WTC11 (cell line): ENCODE measurements around the gene GABRG3. TPM values are rescaled to one million over a fixed set of nuclear protein-coding genes. Genes with fewer than 3 reads are reported as not detected.

ENCODE experiments used
- ATAC-seq: fragments of 200-7000 bp; cut with Tn5 transposase; 2 replicates; pipeline ENCODE4 v1.10.0; 2021; ENCODE audit warnings: mild to moderate bottlenecking, moderate library complexity
- CTCF ChIA-PET: fragments of 300-600 bp; sonication (Branson Sonifier 250); formaldehyde crosslinking; loops from one replicate; lab custom pipeline; 2021; ENCODE audit warnings: antibody characterized with exemption; lab: Charles Lee
- POLR2A ChIA-PET: fragments of 350-600 bp; sonication (Branson Sonifier 250); formaldehyde crosslinking; loops from one replicate; lab custom pipeline; 2021; ENCODE audit warnings: antibody characterized with exemption; lab: Charles Lee
- DNase-seq: peaks from one replicate; pipeline ENCODE4 v3.0.0; 2021; ENCODE audit warnings: low spot score
- H3K27ac Mint-ChIP-seq: 2 replicates; pipeline ENCODE4 v1.8.0; 2021; ENCODE audit warnings: mixed read lengths
- H3K27me3 Mint-ChIP-seq: 2 replicates; pipeline ENCODE4 v1.8.0; 2021; ENCODE audit warnings: low read depth, mild to moderate bottlenecking, moderate library complexity, mixed read lengths
- H3K36me3 Mint-ChIP-seq: 2 replicates; pipeline ENCODE4 v1.8.0; 2021; ENCODE audit warnings: mixed read lengths
- H3K4me1 Mint-ChIP-seq: 2 replicates; pipeline ENCODE4 v1.8.0; 2022; ENCODE audit warnings: mixed read lengths
- H3K4me3 Mint-ChIP-seq: 2 replicates; pipeline ENCODE4 v1.8.0; 2021; ENCODE audit warnings: mild to moderate bottlenecking, moderate library complexity, mixed read lengths
- H3K9me3 Mint-ChIP-seq: 2 replicates; pipeline ENCODE4 v1.8.0; 2021; ENCODE audit warnings: mixed read lengths
- ARID4B ChIP-seq: sonication (generic); formaldehyde crosslinking; IDR thresholded peaks from 2 replicates; pipeline ENCODE4 v1.8.0; 2023; ENCODE audit warnings: missing genetic modification reagents, mild to moderate bottlenecking, borderline replicate concordance
- CREB1 ChIP-seq: sonication (generic); formaldehyde crosslinking; IDR thresholded peaks from 2 replicates; pipeline ENCODE4 v1.8.0; 2023; ENCODE audit warnings: mild to moderate bottlenecking, missing genetic modification reagents
- ELF4 ChIP-seq: sonication (generic); formaldehyde crosslinking; IDR thresholded peaks from 2 replicates; pipeline ENCODE4 v1.8.1; 2022; ENCODE audit warnings: low read depth, mild to moderate bottlenecking, moderate library complexity, missing genetic modification reagents
- EMX1 ChIP-seq: fragments of 250-450 bp; sonication (Bioruptor Pico); IDR thresholded peaks from 2 replicates; pipeline ENCODE4 v1.8.0; 2021; ENCODE audit warnings: mild to moderate bottlenecking
- ERG ChIP-seq: fragments of 250-450 bp; sonication (Bioruptor Pico); IDR thresholded peaks from 2 replicates; pipeline ENCODE4 v1.8.0; 2021; ENCODE audit warnings: mild to moderate bottlenecking
- IRF2 ChIP-seq: sonication (generic); formaldehyde crosslinking; IDR thresholded peaks from 2 replicates; pipeline ENCODE4 v1.8.0; 2022; ENCODE audit warnings: low read depth, missing genetic modification reagents, borderline replicate concordance
- KAT7 ChIP-seq: sonication (generic); formaldehyde crosslinking; IDR thresholded peaks from 2 replicates; pipeline ENCODE4 v1.8.1; 2023; ENCODE audit warnings: missing genetic modification reagents, mild to moderate bottlenecking, borderline replicate concordance
- MLX ChIP-seq: sonication (generic); formaldehyde crosslinking; IDR thresholded peaks from 2 replicates; pipeline ENCODE4 v1.8.1; 2023; ENCODE audit warnings: mild to moderate bottlenecking, missing genetic modification reagents, moderate library complexity
- PRRX2 ChIP-seq: fragments of 250-450 bp; sonication (Bioruptor Pico); IDR thresholded peaks from 2 replicates; pipeline ENCODE4 v1.8.0; 2021; ENCODE audit warnings: mild to moderate bottlenecking
- RORB ChIP-seq: fragments of 250-450 bp; sonication (Bioruptor Pico); IDR thresholded peaks from 2 replicates; pipeline ENCODE4 v1.9.0; 2021; ENCODE audit warnings: mild to moderate bottlenecking
- SMAD3 ChIP-seq: sonication (generic); formaldehyde crosslinking; IDR thresholded peaks from 2 replicates; pipeline ENCODE4 v1.8.0; 2022; ENCODE audit warnings: missing genetic modification reagents, mild to moderate bottlenecking, borderline replicate concordance
- ZNF219 ChIP-seq: sonication (generic); formaldehyde crosslinking; IDR thresholded peaks from 2 replicates; pipeline ENCODE4 v1.8.0; 2023; ENCODE audit warnings: missing genetic modification reagents, mild to moderate bottlenecking, borderline replicate concordance
- ZNF416 ChIP-seq: fragments of 250-450 bp; sonication (Bioruptor Pico); IDR thresholded peaks from 2 replicates; pipeline ENCODE4 v1.9.0; 2021; ENCODE audit warnings: mild to moderate bottlenecking, inconsistent platforms
- ZNF423 ChIP-seq: fragments of 250-450 bp; sonication (Bioruptor Pico); IDR thresholded peaks from 2 replicates; pipeline ENCODE4 v2.1.2; 2022; ENCODE audit warnings: mild to moderate bottlenecking, moderate library complexity
- total RNA-seq: library from RNA; stranded (reverse); gene quantifications from 3 replicates; pipeline ENCODE4 v1.2.3, GENCODE V29; 2021
- TF ChIP-seq, protein P1 (sequence below): sonication (generic); formaldehyde crosslinking; IDR thresholded peaks from 2 replicates; pipeline ENCODE4 v1.8.1; 2023; ENCODE audit warnings: mild to moderate bottlenecking, missing genetic modification reagents
- TF ChIP-seq, protein P2 (sequence below): sonication (generic); formaldehyde crosslinking; IDR thresholded peaks from 2 replicates; pipeline ENCODE4 v1.8.0; 2022; ENCODE audit warnings: mild to moderate bottlenecking, missing genetic modification reagents
- TF ChIP-seq, protein P3 (sequence below): sonication (generic); formaldehyde crosslinking; IDR thresholded peaks from 2 replicates; pipeline ENCODE4 v1.8.1; 2022; ENCODE audit warnings: low read depth, mild to moderate bottlenecking, moderate library complexity, missing genetic modification reagents, borderline replicate concordance
- TF ChIP-seq, protein P4 (sequence below): sonication (generic); formaldehyde crosslinking; IDR thresholded peaks from 2 replicates; pipeline ENCODE4 v1.8.1; 2023; ENCODE audit warnings: mild to moderate bottlenecking, missing genetic modification reagents, moderate library complexity
- TF ChIP-seq, protein P5 (sequence below): fragments of 250-450 bp; sonication (Bioruptor Pico); IDR thresholded peaks from 2 replicates; pipeline ENCODE4 v2.1.2; 2022; ENCODE audit warnings: mild to moderate bottlenecking, moderate library complexity

Gene GABRG3
- total RNA-seq, 1 experiment from 2014 or later, result 0.72 TPM

DNA sequence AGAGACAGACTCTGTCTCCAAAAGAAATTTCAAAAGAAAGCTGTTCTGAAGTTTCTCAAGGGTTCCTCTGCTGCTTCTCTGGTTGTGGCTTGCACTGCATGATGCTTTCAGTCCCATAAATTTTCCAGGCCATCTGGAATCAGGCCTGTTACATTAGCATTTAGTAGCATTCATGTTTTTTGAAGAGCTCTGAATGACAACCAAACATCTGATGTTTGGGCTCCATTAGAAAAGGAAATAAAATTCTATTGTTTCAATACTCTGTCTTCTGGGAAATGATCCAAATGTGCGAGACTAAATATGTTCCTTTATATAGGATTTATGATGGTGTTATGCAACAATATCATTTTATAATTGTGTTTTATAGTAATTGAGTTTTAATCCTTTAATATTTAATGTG, 455.8 kb downstream of the GABRG3 start (continued):
- TF ChIP-seq, protein P1, sequence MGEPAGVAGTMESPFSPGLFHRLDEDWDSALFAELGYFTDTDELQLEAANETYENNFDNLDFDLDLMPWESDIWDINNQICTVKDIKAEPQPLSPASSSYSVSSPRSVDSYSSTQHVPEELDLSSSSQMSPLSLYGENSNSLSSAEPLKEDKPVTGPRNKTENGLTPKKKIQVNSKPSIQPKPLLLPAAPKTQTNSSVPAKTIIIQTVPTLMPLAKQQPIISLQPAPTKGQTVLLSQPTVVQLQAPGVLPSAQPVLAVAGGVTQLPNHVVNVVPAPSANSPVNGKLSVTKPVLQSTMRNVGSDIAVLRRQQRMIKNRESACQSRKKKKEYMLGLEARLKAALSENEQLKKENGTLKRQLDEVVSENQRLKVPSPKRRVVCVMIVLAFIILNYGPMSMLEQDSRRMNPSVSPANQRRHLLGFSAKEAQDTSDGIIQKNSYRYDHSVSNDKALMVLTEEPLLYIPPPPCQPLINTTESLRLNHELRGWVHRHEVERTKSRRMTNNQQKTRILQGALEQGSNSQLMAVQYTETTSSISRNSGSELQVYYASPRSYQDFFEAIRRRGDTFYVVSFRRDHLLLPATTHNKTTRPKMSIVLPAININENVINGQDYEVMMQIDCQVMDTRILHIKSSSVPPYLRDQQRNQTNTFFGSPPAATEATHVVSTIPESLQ (CRISPR knock-in tag), result no peak

GRCh38 chr15:27427276-27427675, 456.3 kb downstream of the GABRG3 start:
- no peaks in the 10 kb centered on the region for H3K4me1 Mint-ChIP-seq
- TF ChIP-seq, protein P2, sequence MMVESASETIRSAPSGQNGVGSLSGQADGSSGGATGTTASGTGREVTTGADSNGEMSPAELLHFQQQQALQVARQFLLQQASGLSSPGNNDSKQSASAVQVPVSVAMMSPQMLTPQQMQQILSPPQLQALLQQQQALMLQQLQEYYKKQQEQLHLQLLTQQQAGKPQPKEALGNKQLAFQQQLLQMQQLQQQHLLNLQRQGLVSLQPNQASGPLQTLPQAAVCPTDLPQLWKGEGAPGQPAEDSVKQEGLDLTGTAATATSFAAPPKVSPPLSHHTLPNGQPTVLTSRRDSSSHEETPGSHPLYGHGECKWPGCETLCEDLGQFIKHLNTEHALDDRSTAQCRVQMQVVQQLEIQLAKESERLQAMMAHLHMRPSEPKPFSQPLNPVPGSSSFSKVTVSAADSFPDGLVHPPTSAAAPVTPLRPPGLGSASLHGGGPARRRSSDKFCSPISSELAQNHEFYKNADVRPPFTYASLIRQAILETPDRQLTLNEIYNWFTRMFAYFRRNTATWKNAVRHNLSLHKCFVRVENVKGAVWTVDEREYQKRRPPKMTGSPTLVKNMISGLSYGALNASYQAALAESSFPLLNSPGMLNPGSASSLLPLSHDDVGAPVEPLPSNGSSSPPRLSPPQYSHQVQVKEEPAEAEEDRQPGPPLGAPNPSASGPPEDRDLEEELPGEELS (CRISPR knock-in tag), result no peak
- TF ChIP-seq ZNF416, result no peak
- TF ChIP-seq RORB (CRISPR knock-in tag), result no peak
- TF ChIP-seq ARID4B (CRISPR knock-in tag), result no peak
- TF ChIP-seq ZNF219 (CRISPR knock-in tag), result no peak
- no peak for TF ChIP-seq MLX (CRISPR knock-in tag)
- TF ChIP-seq EMX1 (CRISPR knock-in tag), result no peak
- TF ChIP-seq CREB1 (CRISPR knock-in tag), result no peak
- no peak for TF ChIP-seq ZNF423
- TF ChIP-seq ELF4, result no peak
- TF ChIP-seq, protein P3, sequence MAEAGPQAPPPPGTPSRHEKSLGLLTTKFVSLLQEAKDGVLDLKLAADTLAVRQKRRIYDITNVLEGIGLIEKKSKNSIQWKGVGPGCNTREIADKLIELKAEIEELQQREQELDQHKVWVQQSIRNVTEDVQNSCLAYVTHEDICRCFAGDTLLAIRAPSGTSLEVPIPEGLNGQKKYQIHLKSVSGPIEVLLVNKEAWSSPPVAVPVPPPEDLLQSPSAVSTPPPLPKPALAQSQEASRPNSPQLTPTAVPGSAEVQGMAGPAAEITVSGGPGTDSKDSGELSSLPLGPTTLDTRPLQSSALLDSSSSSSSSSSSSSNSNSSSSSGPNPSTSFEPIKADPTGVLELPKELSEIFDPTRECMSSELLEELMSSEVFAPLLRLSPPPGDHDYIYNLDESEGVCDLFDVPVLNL (CRISPR knock-in tag), result no peak
- no peak for TF ChIP-seq ERG (CRISPR knock-in tag)
- no peak for TF ChIP-seq PRRX2 (CRISPR knock-in tag)
- TF ChIP-seq, protein P4, sequence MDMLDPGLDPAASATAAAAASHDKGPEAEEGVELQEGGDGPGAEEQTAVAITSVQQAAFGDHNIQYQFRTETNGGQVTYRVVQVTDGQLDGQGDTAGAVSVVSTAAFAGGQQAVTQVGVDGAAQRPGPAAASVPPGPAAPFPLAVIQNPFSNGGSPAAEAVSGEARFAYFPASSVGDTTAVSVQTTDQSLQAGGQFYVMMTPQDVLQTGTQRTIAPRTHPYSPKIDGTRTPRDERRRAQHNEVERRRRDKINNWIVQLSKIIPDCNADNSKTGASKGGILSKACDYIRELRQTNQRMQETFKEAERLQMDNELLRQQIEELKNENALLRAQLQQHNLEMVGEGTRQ, result no peak
- TF ChIP-seq SMAD3, result no peak
- no peak for TF ChIP-seq KAT7 (CRISPR knock-in tag)
- TF ChIP-seq, protein P5, sequence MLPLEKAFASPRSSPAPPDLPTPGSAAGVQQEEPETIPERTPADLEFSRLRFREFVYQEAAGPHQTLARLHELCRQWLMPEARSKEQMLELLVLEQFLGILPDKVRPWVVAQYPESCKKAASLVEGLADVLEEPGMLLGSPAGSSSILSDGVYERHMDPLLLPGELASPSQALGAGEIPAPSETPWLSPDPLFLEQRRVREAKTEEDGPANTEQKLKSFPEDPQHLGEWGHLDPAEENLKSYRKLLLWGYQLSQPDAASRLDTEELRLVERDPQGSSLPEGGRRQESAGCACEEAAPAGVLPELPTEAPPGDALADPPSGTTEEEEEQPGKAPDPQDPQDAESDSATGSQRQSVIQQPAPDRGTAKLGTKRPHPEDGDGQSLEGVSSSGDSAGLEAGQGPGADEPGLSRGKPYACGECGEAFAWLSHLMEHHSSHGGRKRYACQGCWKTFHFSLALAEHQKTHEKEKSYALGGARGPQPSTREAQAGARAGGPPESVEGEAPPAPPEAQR, result no peak
- no peak for TF ChIP-seq IRF2 (CRISPR knock-in tag)
- ChIA-PET POLR2A (no interaction called here), CTCF (no interaction called here)
- no peak overlapping the region for H3K4me3 Mint-ChIP-seq
- H3K27me3 Mint-ChIP-seq, result no peaks in the 10 kb centered on the region
- peaks cover 13% of the 10 kb centered on the region for H3K36me3 Mint-ChIP-seq
- H3K27ac Mint-ChIP-seq, result no peak overlapping the region
- peaks cover 28% of the 10 kb centered on the region for H3K9me3 Mint-ChIP-seq
- ATAC-seq (no peak), DNase-seq (no peak)
